Mucosa of descending colon (tissue), 3 donors: ENCODE data around the gene PEF1. TPM values are rescaled to one million over a fixed set of nuclear protein-coding genes. Genes with fewer than 3 reads are reported as not detected.
A peak's percentile ranks its signal among the peaks of the same experiment; 100 is the strongest.

ENCODE experiments used
- ATAC-seq: fragments of 200-7000 bp; cut with Tn5 transposase; one replicate; pipeline ENCODE4 v1.9.1; 2020; ENCODE audit warnings: mild to moderate bottlenecking, moderate library complexity
- DNase-seq, 3 donors: peaks; one replicate each; pipeline ENCODE4 v3.0.0-alpha.2; 2020
- H3K36me3 ChIP-seq: fragments of 200-600 bp; one replicate; pipeline ENCODE4 v1.8.0; 2021; ENCODE audit warnings: low read depth, mild to moderate bottlenecking
- H3K4me1 ChIP-seq: fragments of 200-600 bp; one replicate; pipeline ENCODE4 v1.8.0; 2021; ENCODE audit warnings: low read depth, mild to moderate bottlenecking
- H3K4me3 ChIP-seq: fragments of 200-600 bp; one replicate; pipeline ENCODE4 v1.8.0; 2021; ENCODE audit warnings: mild to moderate bottlenecking
- H3K9me3 ChIP-seq: fragments of 200-600 bp; one replicate; pipeline ENCODE4 v1.8.0; 2021; ENCODE audit warnings: mild to moderate bottlenecking
- intact Hi-C, 2 donors: fragments of 100-400 bp; cut with DNase I in 1 of 2; cut with micrococcal nuclease in 1 of 2; formaldehyde crosslinking; loops; one replicate each; pipeline versions ENCODE4 v1.11.0 to v1.11.1; 2022; cut with DNase I, micrococcal nuclease
- total RNA-seq, 3 donors: library from RNA; stranded (reverse); fragmentation: NEBNext Ultra II Directional in 2 of 3; extraction: Animal tissue kit (Norgen Biotek cat#: 25700) in 2 of 3; gene quantifications; one replicate each; pipeline versions ENCODE4 v1.2.1 to v1.2.4, GENCODE V29; 2021 to 2023
- TF ChIP-seq, protein P1 (sequence below): fragments of 200-600 bp; IDR thresholded peaks from one replicate; pipeline ENCODE4 v1.8.0; 2022; ENCODE audit warnings: antibody characterized with exemption, mild to moderate bottlenecking
- donor health status: DM: no; HTN: no; CAD: no; lungs with moderate emphysema.
- donor health status: DM: no; HTN: no; CAD: no.
- donor health status: DM: no; HTN: yes; CAD: no.

The PEF1 gene
- total RNA-seq, 3 donors from 2014 or later = 47.5 to 54.5 (median 52.9) TPM

DNA sequence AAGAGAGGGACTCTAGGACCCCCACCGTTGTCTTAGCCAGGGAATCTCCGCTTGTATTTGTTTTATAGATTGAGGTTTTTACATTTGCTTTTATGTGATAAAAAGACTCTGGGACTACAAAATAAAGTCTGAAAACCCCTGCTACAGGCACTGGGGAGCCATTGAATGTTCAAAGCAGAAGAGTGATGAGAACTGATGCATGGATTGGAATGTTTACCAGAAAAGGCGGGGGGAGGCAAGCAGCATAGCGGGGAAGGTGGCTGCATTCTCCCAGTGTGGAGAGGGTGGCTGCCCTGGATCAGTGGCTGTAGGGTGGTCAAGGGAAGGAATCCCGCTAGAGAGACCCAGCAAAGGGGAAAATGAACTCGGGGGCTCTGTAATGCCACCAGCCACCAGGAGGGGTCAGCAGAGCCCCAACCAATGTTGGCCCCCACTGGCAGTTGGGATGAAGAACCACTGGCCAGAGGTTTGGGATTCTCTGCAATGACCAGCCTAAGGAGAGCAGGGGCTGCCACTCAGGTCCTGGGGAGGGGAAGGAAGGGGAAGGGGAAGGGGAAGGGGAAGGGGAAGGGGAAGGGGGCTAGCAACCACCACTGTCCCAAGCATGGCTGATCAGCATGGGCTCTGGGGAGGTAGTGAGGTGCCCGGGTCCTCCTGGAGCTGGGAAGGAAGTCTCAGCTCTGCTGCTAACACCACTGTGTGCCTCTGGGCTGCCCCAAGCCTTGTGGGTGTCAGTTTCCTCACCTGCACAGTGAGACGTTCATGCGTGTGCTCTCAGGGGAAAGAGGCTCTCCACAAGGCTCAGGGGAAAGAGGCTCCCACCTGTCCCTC lies 19.2 kb upstream of the PEF1 start:
- peak; percentile 42 for ATAC-seq
- DNase-seq = peak in 2 of 3 donors; percentile 76 to 78

DNA sequence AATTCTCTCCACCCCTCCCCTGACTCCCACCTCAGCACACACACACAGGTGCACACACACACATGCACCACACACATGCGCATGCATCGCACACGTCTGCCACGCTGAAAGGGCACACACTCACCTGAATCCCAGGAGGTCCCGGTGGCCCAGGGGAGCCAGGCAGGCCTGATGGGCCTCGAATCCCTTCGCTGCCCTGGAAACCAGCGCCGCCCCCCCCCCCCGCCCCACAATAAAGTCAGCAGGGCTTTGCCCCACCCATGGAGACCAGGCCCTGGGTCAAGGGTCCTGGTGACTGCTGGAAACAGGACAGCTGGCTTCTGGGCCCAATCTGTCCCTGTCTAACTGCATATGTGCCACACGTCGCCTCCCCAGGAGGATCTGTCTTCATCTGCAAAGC lies 17.8 kb upstream of the PEF1 start:
- DNase-seq (no peak), ATAC-seq (no peak)
- TF ChIP-seq, protein P1, sequence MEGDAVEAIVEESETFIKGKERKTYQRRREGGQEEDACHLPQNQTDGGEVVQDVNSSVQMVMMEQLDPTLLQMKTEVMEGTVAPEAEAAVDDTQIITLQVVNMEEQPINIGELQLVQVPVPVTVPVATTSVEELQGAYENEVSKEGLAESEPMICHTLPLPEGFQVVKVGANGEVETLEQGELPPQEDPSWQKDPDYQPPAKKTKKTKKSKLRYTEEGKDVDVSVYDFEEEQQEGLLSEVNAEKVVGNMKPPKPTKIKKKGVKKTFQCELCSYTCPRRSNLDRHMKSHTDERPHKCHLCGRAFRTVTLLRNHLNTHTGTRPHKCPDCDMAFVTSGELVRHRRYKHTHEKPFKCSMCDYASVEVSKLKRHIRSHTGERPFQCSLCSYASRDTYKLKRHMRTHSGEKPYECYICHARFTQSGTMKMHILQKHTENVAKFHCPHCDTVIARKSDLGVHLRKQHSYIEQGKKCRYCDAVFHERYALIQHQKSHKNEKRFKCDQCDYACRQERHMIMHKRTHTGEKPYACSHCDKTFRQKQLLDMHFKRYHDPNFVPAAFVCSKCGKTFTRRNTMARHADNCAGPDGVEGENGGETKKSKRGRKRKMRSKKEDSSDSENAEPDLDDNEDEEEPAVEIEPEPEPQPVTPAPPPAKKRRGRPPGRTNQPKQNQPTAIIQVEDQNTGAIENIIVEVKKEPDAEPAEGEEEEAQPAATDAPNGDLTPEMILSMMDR = no peak
- Histone ChIP-seq H3K36me3 (no peaks in the 10 kb centered on the region), H3K4me1 (peaks cover 18% of the 10 kb centered on the region), H3K9me3 (no peaks in the 10 kb centered on the region), H3K4me3 (no peak overlapping the region)
- intact Hi-C loops = loop anchor here in 1 of 2 donors (5.0 kb wide), 1 partner anchor 125 kb away; no protein-coding TSS in a partner anchor

More for the DNA sequence above, 19.2 kb upstream of the PEF1 start:
- TF ChIP-seq, protein P1 = peak; percentile 84
- no peaks in the 10 kb centered on the region for H3K36me3 ChIP-seq
- no peak overlapping the region for H3K4me3 ChIP-seq
- no peaks in the 10 kb centered on the region for H3K9me3 ChIP-seq
- H3K4me1 ChIP-seq = peaks cover 18% of the 10 kb centered on the region
- intact Hi-C loops = loop anchor here in 1 of 2 donors (5.0 kb wide), 1 partner anchor 123 kb away; no protein-coding TSS in a partner anchor

DNA sequence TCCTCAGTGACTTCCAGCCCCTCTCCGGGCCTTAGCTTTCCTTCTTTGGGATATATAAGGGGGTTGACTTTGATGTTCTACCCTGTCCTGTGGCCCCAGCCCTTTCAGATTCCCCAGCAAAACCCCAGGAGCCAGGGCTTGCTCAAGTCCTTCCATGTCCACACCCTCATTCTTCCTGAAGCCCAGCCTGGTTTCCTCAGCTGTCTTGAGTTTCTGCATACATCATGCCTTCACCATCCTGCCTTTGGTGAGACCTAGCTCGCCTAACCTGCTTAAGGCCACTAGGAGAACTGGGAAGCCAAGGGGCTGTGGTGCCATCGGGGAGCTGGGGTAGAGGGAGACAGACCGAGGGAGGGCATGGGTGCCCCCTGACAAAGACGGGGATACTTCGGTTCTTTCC lies 17.2 kb upstream of the PEF1 start:
- ATAC-seq = no peak
- H3K4me1 ChIP-seq = peaks cover 13% of the 10 kb centered on the region
- intact Hi-C loops = loop anchor here in 1 of 2 donors (5.0 kb wide), 1 partner anchor 125 kb away; no protein-coding TSS in a partner anchor
- TF ChIP-seq, protein P1 = no peak
- no peak overlapping the region for H3K4me3 ChIP-seq
- no peaks in the 10 kb centered on the region for H3K9me3 ChIP-seq
- DNase-seq = no peak
- H3K36me3 ChIP-seq = no peaks in the 10 kb centered on the region

DNA sequence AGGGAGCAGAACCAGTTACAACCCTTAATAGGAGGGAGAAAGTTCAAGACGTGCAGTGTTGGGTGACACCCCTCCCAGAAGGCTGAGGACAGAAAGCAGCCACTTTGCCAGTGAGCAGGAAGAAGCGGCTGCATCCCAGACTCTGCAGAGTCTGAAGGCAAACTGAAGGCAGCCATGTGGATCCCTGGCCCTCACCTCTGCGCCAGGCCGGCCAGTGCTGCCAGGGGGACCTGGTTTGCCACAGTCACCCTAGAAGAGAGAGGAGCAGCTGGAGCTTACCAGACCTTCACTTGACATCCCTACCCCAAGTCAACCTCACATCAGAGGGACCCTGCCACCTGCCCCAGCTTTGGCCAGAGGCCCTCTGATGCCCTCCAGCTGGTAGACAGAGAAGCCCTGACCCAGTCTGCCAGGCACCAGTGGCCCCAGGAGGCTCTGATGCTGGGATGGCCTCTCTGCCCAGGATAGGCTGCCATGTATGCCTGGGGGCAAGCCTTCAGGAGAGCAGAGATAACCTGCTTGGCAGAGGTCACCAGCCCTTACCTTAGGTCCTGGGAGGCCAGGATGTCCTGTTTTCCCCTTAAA lies 16.3 kb upstream of the PEF1 start:
- Histone ChIP-seq H3K4me1 (peaks cover 4% of the 10 kb centered on the region), H3K9me3 (no peaks in the 10 kb centered on the region), H3K4me3 (no peak overlapping the region), H3K36me3 (no peaks in the 10 kb centered on the region)
- DNase-seq (no peak), ATAC-seq (no peak)
- intact Hi-C loops = loop anchor here in 1 of 2 donors (5.0 kb wide), 1 partner anchor 126 kb away; no protein-coding TSS in a partner anchor
- TF ChIP-seq, protein P1 = no peak

DNA sequence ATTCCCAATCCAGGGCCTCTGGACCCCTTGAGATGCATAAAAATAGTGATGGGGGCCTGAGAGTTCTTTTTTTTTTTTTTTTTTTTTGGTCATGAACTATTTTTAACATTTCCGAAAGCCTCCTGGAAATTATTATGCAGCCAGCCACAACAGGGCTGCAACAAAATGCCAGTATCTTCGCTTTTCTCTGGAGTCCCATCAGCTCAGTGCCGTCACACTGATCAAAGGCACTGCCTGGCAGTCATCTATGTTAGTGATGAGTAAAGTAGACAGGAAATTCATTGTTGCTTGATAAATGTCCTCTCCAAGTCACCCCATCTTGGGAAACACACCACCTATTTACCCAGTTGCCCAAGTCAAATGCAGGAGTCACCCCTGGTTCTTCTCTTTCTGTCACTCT lies 15.2 kb upstream of the PEF1 start:
- intact Hi-C loops = loop anchor here in 1 of 2 donors (5.0 kb wide), 1 partner anchor 127 kb away; no protein-coding TSS in a partner anchor
- Histone ChIP-seq H3K9me3 (no peaks in the 10 kb centered on the region), H3K36me3 (no peaks in the 10 kb centered on the region), H3K4me1 (no peaks in the 10 kb centered on the region), H3K4me3 (no peak overlapping the region)
- DNase-seq (no peak), ATAC-seq (no peak)
- TF ChIP-seq, protein P1 = no peak
